OCI-LY3 (cell line): ENCODE results near the gene TMEM87B.
"Not testable (repeated sequence)": the region's sequence is repeated elsewhere in the genome, so short reads cannot be mapped to it uniquely, and the experiment has no call there.

ENCODE experiments used
- H2AFZ ChIP-seq: fragments of 200-600, 300-600 bp; shearing (Covaris generic); 2 replicates; pipeline ENCODE4 v1.6.0; 2014; ENCODE audit warnings: antibody characterized with exemption, low read depth, low read length
- H3K27ac ChIP-seq: fragments of 200-600, 300-600 bp; sonication (generic); 2 replicates; pipeline ENCODE4 v1.5.1; 2014; ENCODE audit warnings: mild to moderate bottlenecking, low read length, moderate library complexity, mixed read lengths
- H3K27me3 ChIP-seq: fragments of 200-600, 300-600 bp; sonication (generic); 2 replicates; pipeline ENCODE4 v1.6.1; 2014; ENCODE audit warnings: low read depth, low read length, mixed read lengths
- H3K36me3 ChIP-seq: fragments of 200-600, 300-600 bp; sonication (generic); replicated peaks from 2 replicates; pipeline ENCODE3; 2014; ENCODE audit warnings: low read depth, low read length, mixed read lengths
- H3K4me1 ChIP-seq: fragments of 300-600, 200-600 bp; sonication (generic); 2 replicates; pipeline ENCODE4 v1.6.1; 2014; ENCODE audit warnings: low read length, mixed read lengths
- H3K4me2 ChIP-seq: fragments of 200-600, 300-600 bp; sonication (generic); 2 replicates; pipeline ENCODE4 v1.6.1; 2014; ENCODE audit warnings: low read length, mixed read lengths
- H3K4me3 ChIP-seq: fragments of 300-600, 200-600 bp; sonication (generic); 2 replicates; pipeline ENCODE4 v1.5.1; 2014; ENCODE audit warnings: antibody characterized with exemption, mild to moderate bottlenecking, low read length, moderate library complexity
- H3K79me2 ChIP-seq: fragments of 300-600, 200-600 bp; shearing (Covaris generic); 2 replicates; pipeline ENCODE4 v1.6.1; 2014; ENCODE audit warnings: mild to moderate bottlenecking, low read length, mixed read lengths
- H3K9ac ChIP-seq: fragments of 300-600, 200-600 bp; shearing (Covaris generic); 2 replicates; pipeline ENCODE4 v1.6.0; 2014; ENCODE audit warnings: mild to moderate bottlenecking, low read length, moderate library complexity
- H3K9me3 ChIP-seq: fragments of 200-600, 300-600 bp; shearing (Covaris generic); 2 replicates; pipeline ENCODE4 v1.6.1; 2014; ENCODE audit warnings: low read length, mixed read lengths; ENCODE audit not compliant: insufficient read depth
- H4K20me1 ChIP-seq: fragments of 200-600, 300-600 bp; sonication (generic); 2 replicates; pipeline ENCODE4 v1.6.1; 2016; ENCODE audit warnings: low read length, mixed read lengths; ENCODE audit not compliant: insufficient read depth
- CTCF ChIP-seq: fragments of 200-600, 300-600 bp; sonication (generic); IDR thresholded peaks from 2 replicates; pipeline ENCODE4 v1.5.1; 2014; ENCODE audit warnings: antibody characterized with exemption, low read length, low read depth
- EZH2phosphoT487 ChIP-seq: fragments of 200-600 bp; shearing (Covaris generic); IDR thresholded peaks from 2 replicates; pipeline ENCODE4 v1.6.1; 2018; ENCODE audit warnings: antibody characterized with exemption, mixed run types, low read depth

The TMEM87B gene

GRCh38 chr2:112062894-112063293 is 7.8 kb downstream of the TMEM87B start:
- H3K27me3 ChIP-seq: no peaks in the 10 kb centered on the region
- H2AFZ ChIP-seq: no peak overlapping the region
- peak overlapping the region; percentile 85 for H3K27ac ChIP-seq
- peak overlapping the region; percentile 80 for H3K4me2 ChIP-seq
- peak overlapping the region; percentile 56 for H3K4me3 ChIP-seq
- H3K4me1 ChIP-seq: peaks cover 59% of the 10 kb centered on the region
- peak overlapping the region; percentile 49; the same call in 1 of the 2 replicates for H3K9ac ChIP-seq
- peaks cover 25% of the 10 kb centered on the region for H3K79me2 ChIP-seq
- no peak for TF ChIP-seq EZH2phosphoT487
- TF ChIP-seq CTCF: no peak
- H3K9me3 ChIP-seq: no peaks in the 10 kb centered on the region
- peaks cover 61% of the 10 kb centered on the region for H3K36me3 ChIP-seq
- H4K20me1 ChIP-seq: no peaks in the 10 kb centered on the region

- H3K36me3 ChIP-seq: peaks cover 59% of the 10 kb centered on the region
- 0 out of 2 replicates have a peak overlapping the region, but pooled peaks have one; percentile 2 for H3K4me2 ChIP-seq
- TF ChIP-seq EZH2phosphoT487 (no peak), CTCF (no peak)
These were observed 10.4 kb downstream of the TMEM87B start for GRCh38 chr2:112065486-112065885.

GRCh38 chr2:112065966-112066365 is 10.9 kb downstream of the TMEM87B start:
- no peak overlapping the region for H3K4me3 ChIP-seq
- H3K27ac ChIP-seq: no peak overlapping the region
- 0 out of 2 replicates have a peak, but pooled peaks cover 7% of the 10 kb centered on the region for H3K79me2 ChIP-seq
- no peaks in the 10 kb centered on the region for H3K9me3 ChIP-seq
- TF ChIP-seq EZH2phosphoT487: no peak
- no peak for TF ChIP-seq CTCF
- 0 out of 2 replicates have a peak overlapping the region, but pooled peaks have one; percentile 2 for H3K4me2 ChIP-seq
- no peaks in the 10 kb centered on the region for H3K27me3 ChIP-seq
- no peaks in the 10 kb centered on the region for H4K20me1 ChIP-seq
- no peak overlapping the region for H3K9ac ChIP-seq
- peaks cover 56% of the 10 kb centered on the region for H3K36me3 ChIP-seq
- H2AFZ ChIP-seq: no peak overlapping the region
- H3K4me1 ChIP-seq: peaks cover 43% of the 10 kb centered on the region

More at GRCh38 chr2:112065486-112065885, 10.4 kb downstream of the TMEM87B start:
- H2AFZ ChIP-seq: no peak overlapping the region
- H3K79me2 ChIP-seq: 0 out of 2 replicates have a peak, but pooled peaks cover 7% of the 10 kb centered on the region
- no peaks in the 10 kb centered on the region for H4K20me1 ChIP-seq
- H3K9me3 ChIP-seq: no peaks in the 10 kb centered on the region
- peaks cover 48% of the 10 kb centered on the region for H3K4me1 ChIP-seq
- H3K27ac ChIP-seq: no peak overlapping the region
- H3K4me3 ChIP-seq: no peak overlapping the region
- no peaks in the 10 kb centered on the region for H3K27me3 ChIP-seq
- no peak overlapping the region for H3K9ac ChIP-seq

GRCh38 chr2:112069794-112070193 is 14.7 kb downstream of the TMEM87B start:
- not testable (repeated sequence) for H3K27me3 ChIP-seq, H4K20me1 ChIP-seq, H3K9ac ChIP-seq, H3K4me2 ChIP-seq, H3K4me3 ChIP-seq, H2AFZ ChIP-seq, H3K9me3 ChIP-seq, H3K27ac ChIP-seq
- Histone ChIP-seq H3K4me1 (peaks cover 12% of the 10 kb centered on the region), H3K36me3 (peaks cover 56% of the 10 kb centered on the region), H3K79me2 (peaks cover 16% of the 10 kb centered on the region)
